ENCODE data around the gene PNMA6E. TPM values are rescaled to one million over a fixed set of nuclear protein-coding genes. Genes with fewer than 3 reads are reported as not detected.

The PNMA6E gene
- total RNA-seq, 1 donor from 2014 or later = not detected

- Histone ChIP-seq H3K4me3 (ENCODE audit: low read depth, low read length) (no peak overlapping the region), H3K27me3 (ENCODE audit: control insufficient read depth, insufficient read depth, low read length) (no peaks in the 10 kb centered on the region), H3K36me3 (ENCODE audit: control insufficient read depth, insufficient read depth, low read length) (no peaks in the 10 kb centered on the region)
- no peak for FAIRE-seq
- DNase-seq (ENCODE audit: low read depth) = no peak
- TF ChIP-seq CTCF (IDR thresholded peaks at IDR 0.05; ENCODE audit: insufficient read depth, low read length, severe bottlenecking) = no peak
Measured at GRCh38 chrX:153444333-153445011, 43.3 kb upstream of the PNMA6E start.

- no peak for FAIRE-seq
Measured at GRCh38 chrX:153443476-153444332, 42.6 kb upstream of the PNMA6E start.

GRCh38 chrX:153442463-153442862, 41.3 kb upstream of the PNMA6E start:
- no peak for DNase-seq (ENCODE audit: low read depth)
- FAIRE-seq = no peak
- Histone ChIP-seq H3K36me3 (ENCODE audit: control insufficient read depth, insufficient read depth, low read length) (no peaks in the 10 kb centered on the region), H3K4me3 (ENCODE audit: low read depth, low read length) (no peak overlapping the region), H3K27me3 (ENCODE audit: control insufficient read depth, insufficient read depth, low read length) (no peaks in the 10 kb centered on the region)
- no peak for TF ChIP-seq CTCF (IDR thresholded peaks at IDR 0.05; ENCODE audit: insufficient read depth, low read length, severe bottlenecking)

More at GRCh38 chrX:153443476-153444332, 42.6 kb upstream of the PNMA6E start:
- no peak for TF ChIP-seq CTCF (IDR thresholded peaks at IDR 0.05; ENCODE audit: insufficient read depth, low read length, severe bottlenecking)
- DNase-seq (ENCODE audit: low read depth) = peak; percentile 1
- Histone ChIP-seq H3K4me3 (ENCODE audit: low read depth, low read length) (no peak overlapping the region), H3K27me3 (ENCODE audit: control insufficient read depth, insufficient read depth, low read length) (no peaks in the 10 kb centered on the region), H3K36me3 (ENCODE audit: control insufficient read depth, insufficient read depth, low read length) (no peaks in the 10 kb centered on the region)

GRCh38 chrX:153441981-153442380, 40.8 kb upstream of the PNMA6E start:
- H3K4me3 ChIP-seq (ENCODE audit: low read depth, low read length) = no peak overlapping the region
- TF ChIP-seq CTCF (IDR thresholded peaks at IDR 0.05; ENCODE audit: insufficient read depth, low read length, severe bottlenecking) = no peak
- DNase-seq (ENCODE audit: low read depth) = peak; percentile 86
- FAIRE-seq = no peak
- H3K27me3 ChIP-seq (ENCODE audit: control insufficient read depth, insufficient read depth, low read length) = no peaks in the 10 kb centered on the region
- no peaks in the 10 kb centered on the region for H3K36me3 ChIP-seq (ENCODE audit: control insufficient read depth, insufficient read depth, low read length)

- FAIRE-seq = no peak
- peak; percentile 68 for DNase-seq (ENCODE audit: low read depth)
- H3K36me3 ChIP-seq (ENCODE audit: control insufficient read depth, insufficient read depth, low read length) = no peaks in the 10 kb centered on the region
Measured at GRCh38 chrX:153441296-153441695, 40.1 kb upstream of the PNMA6E start.

More at GRCh38 chrX:153441296-153441695, 40.1 kb upstream of the PNMA6E start:
- Histone ChIP-seq H3K4me3 (ENCODE audit: low read depth, low read length) (no peak overlapping the region), H3K27me3 (ENCODE audit: control insufficient read depth, insufficient read depth, low read length) (no peaks in the 10 kb centered on the region)
- no peak for TF ChIP-seq CTCF (IDR thresholded peaks at IDR 0.05; ENCODE audit: insufficient read depth, low read length, severe bottlenecking)
